B cell (primary cell): Measurements from ENCODE around the gene IGF1R. TPM values are rescaled to one million over a fixed set of nuclear protein-coding genes. Genes with fewer than 3 reads are reported as not detected.
"Not testable (repeated sequence)": the region's sequence is repeated elsewhere in the genome, so short reads cannot be mapped to it uniquely, and the experiment has no call there.

ENCODE experiments used
- ATAC-seq: fragments of 200-7000 bp; cut with Tn5 transposase; one replicate; pipeline ENCODE4 v1.10.0; 2021; ENCODE audit warnings: low read depth, mild to moderate bottlenecking, moderate number of reproducible peaks, moderate library complexity
- CTCF ChIA-PET: fragments of 350-600 bp; sonication (Branson Sonifier 250); formaldehyde crosslinking; loops from one replicate; lab custom pipeline; 2021; ENCODE audit warnings: antibody characterized with exemption, inconsistent platforms; lab: Charles Lee
- POLR2A ChIA-PET: fragments of 350-600 bp; sonication (Branson Sonifier 250); formaldehyde crosslinking; loops from one replicate; lab custom pipeline; 2021; ENCODE audit warnings: antibody characterized with exemption; lab: Charles Lee
- DNase-seq: peaks from one replicate; pipeline ENCODE4 v3.0.0; 2013
- H2AFZ ChIP-seq: 2 replicates; pipeline ENCODE4 v1.6.1; 2012; ENCODE audit warnings: mild to moderate bottlenecking, low read depth, low read length; ENCODE audit not compliant: insufficient read depth, poor library complexity, severe bottlenecking
- H3K27ac ChIP-seq, 2 donors: 1 replicate in 1 of 2; 2 replicates in 1 of 2; pipeline ENCODE4 v1.5.1; 2012 to 2013; ENCODE audit warnings: low read length in 2 of 2, mild to moderate bottlenecking in 2 of 2, moderate library complexity in 1 of 2
- H3K27me3 ChIP-seq, 4 experiments: fragments of 200-600 bp in 1 of 4; sonication (generic) in 1 of 4; replicated peaks in 1 of 4; 1 replicate in 2 of 4; 2 replicates in 2 of 4; pipeline versions ENCODE4 v1.6.1 to v1.7.0; 2013 to 2016; ENCODE audit warnings: low read length in 3 of 4, mild to moderate bottlenecking in 2 of 4, mixed read lengths in 1 of 4, moderate library complexity in 1 of 4; ENCODE audit not compliant: insufficient read depth in 4 of 4, control insufficient read depth in 3 of 4; ENCODE audit errors: control extremely low read depth in 1 of 4
- H3K36me3 ChIP-seq, 2 experiments: replicated peaks in 1 of 2; 1 replicate in 1 of 2; 2 replicates in 1 of 2; pipeline versions ENCODE4 v1.6.1 to v1.7.1; 2013; ENCODE audit warnings: low read length in 1 of 2; ENCODE audit not compliant: insufficient read depth in 2 of 2, control insufficient read depth in 1 of 2; ENCODE audit errors: control extremely low read depth in 1 of 2, extremely low read depth in 1 of 2
- H3K4me1 ChIP-seq, 2 donors: fragments of 200-600 bp in 1 of 2; sonication (generic) in 1 of 2; 1 replicate in 1 of 2; 2 replicates in 1 of 2; pipeline versions ENCODE4 v1.5.1 to v1.6.1; 2013 to 2017; ENCODE audit warnings: low read length in 2 of 2; ENCODE audit not compliant: control insufficient read depth in 2 of 2, insufficient read depth in 2 of 2
- H3K4me2 ChIP-seq: replicated peaks from 2 replicates; pipeline ENCODE3; 2012; ENCODE audit warnings: mild to moderate bottlenecking, low read depth, low read length; ENCODE audit not compliant: poor library complexity, severe bottlenecking
- H3K4me3 ChIP-seq, 5 experiments: fragments of 200-600 bp in 1 of 5; sonication (generic) in 1 of 5; 1 replicate in 3 of 5; 2 replicates in 2 of 5; pipeline versions ENCODE4 v1.5.1 to v1.7.0; 2011 to 2016; ENCODE audit warnings: low read length in 4 of 5, mild to moderate bottlenecking in 4 of 5, low read depth in 2 of 5, control low read depth in 1 of 5, moderate library complexity in 1 of 5; ENCODE audit not compliant: insufficient read depth in 1 of 5; ENCODE audit errors: control extremely low read depth in 1 of 5, extremely low read depth in 1 of 5
- H3K79me2 ChIP-seq: fragments of 200-600 bp; sonication (generic); one replicate; pipeline ENCODE4 v1.6.0; 2016; ENCODE audit warnings: low read length; ENCODE audit not compliant: control insufficient read depth, insufficient read depth
- H3K9ac ChIP-seq: fragments of 200-600 bp; sonication (generic); 2 replicates; pipeline ENCODE4 v1.6.1; 2017; ENCODE audit warnings: mild to moderate bottlenecking, low read length, moderate library complexity
- H3K9me3 ChIP-seq, 3 donors: one replicate each; pipeline versions ENCODE4 v1.6.1 to v1.7.1; 2013; ENCODE audit warnings: low read length in 2 of 3; ENCODE audit not compliant: control insufficient read depth in 2 of 3, insufficient read depth in 1 of 3; ENCODE audit errors: control extremely low read depth in 1 of 3
- H4K20me1 ChIP-seq: 2 replicates; pipeline ENCODE4 v1.6.0; 2012; ENCODE audit warnings: mild to moderate bottlenecking, low read length; ENCODE audit not compliant: insufficient read depth, control insufficient read depth, poor library complexity, severe bottlenecking
- H3K27ac Mint-ChIP-seq: one replicate; pipeline ENCODE4 v1.8.0; 2021; ENCODE audit warnings: mixed read lengths
- H3K27me3 Mint-ChIP-seq: one replicate; pipeline ENCODE4 v1.8.0; 2021; ENCODE audit warnings: mixed read lengths
- H3K4me1 Mint-ChIP-seq: one replicate; pipeline ENCODE4 v1.8.0; 2021; ENCODE audit warnings: mixed read lengths
- H3K4me3 Mint-ChIP-seq: one replicate; pipeline ENCODE4 v1.8.0; 2021; ENCODE audit warnings: mixed read lengths
- H3K9me3 Mint-ChIP-seq: one replicate; pipeline ENCODE4 v1.8.0; 2022; ENCODE audit warnings: mixed read lengths; ENCODE audit not compliant: insufficient read depth
- CTCF ChIP-seq: fragments of 200-600 bp; IDR thresholded peaks from one replicate; pipeline ENCODE4 v1.8.0; 2022; ENCODE audit warnings: antibody characterized with exemption, mild to moderate bottlenecking
- EZH2 ChIP-seq: IDR thresholded peaks from 2 replicates; pipeline ENCODE4 v1.6.1; 2012; ENCODE audit warnings: borderline replicate concordance, low read depth, mild to moderate bottlenecking, moderate library complexity, low read length; ENCODE audit not compliant: insufficient read depth, poor library complexity, severe bottlenecking
- WGBS: methylation state at CpG from one replicate; pipeline ENCODE4 v1.1.5; 2013; ENCODE audit warnings: missing lambda C conversion rate; ENCODE audit not compliant: insufficient coverage; 5-methylcytosine and 5-hydroxymethylcytosine counted together
- intact Hi-C: fragments of 100-400 bp; cut with micrococcal nuclease; formaldehyde crosslinking; loops from one replicate; pipeline ENCODE4 v1.10.0; 2022
- polyA plus RNA-seq: library from polyadenylated mRNA; depleted of rRNA; stranded (reverse); fragments of >200 nt; gene quantifications from 2 replicates; pipeline ENCODE4 v1.2.3, GENCODE V29; 2012
- total RNA-seq, 2 donors: library from RNA; stranded (reverse); fragments of 120-200 nt in 1 of 2; gene quantifications; 1 replicate in 1 of 2; 2 replicates in 1 of 2; pipeline versions ENCODE4 v1.2.3 to v1.2.4, GENCODE V29; 2013 to 2022

IGF1R gene
- total and polyA plus RNA-seq, 2 donors (not counting 1 experiment from before 2014, with no cell fraction given), result 5.4 to 23.1 TPM

GRCh38 chr15:99004998-99005974 is 356.9 kb downstream of the IGF1R start:
- CTCF ChIA-PET, result interaction anchor here (0.6 kb wide), 1 partner anchor 29 kb away, joined by 3 read pairs; no protein-coding TSS in a partner anchor
- DNase-seq, H3K9me3 Mint-ChIP-seq, ATAC-seq, POLR2A ChIA-PET, H4K20me1 ChIP-seq, H3K79me2 ChIP-seq, H3K27ac ChIP-seq, H3K4me2 ChIP-seq, intact Hi-C loops, H3K36me3 ChIP-seq, H3K27me3 ChIP-seq, H3K4me1 ChIP-seq, H3K27ac Mint-ChIP-seq, H3K9ac ChIP-seq, H3K4me1 Mint-ChIP-seq, H3K4me3 ChIP-seq, H2AFZ ChIP-seq, H3K4me3 Mint-ChIP-seq: not testable (repeated sequence)
- WGBS, result 71% methylated on average over 29 of the region's 38 CpGs
- peaks cover 12% of the 10 kb centered on the region for H3K27me3 Mint-ChIP-seq
- H3K9me3 ChIP-seq, result peaks cover 0 to 10% (median 0%) of the 10 kb centered on the region in 3 donors

GRCh38 chr15:99006146-99006545 is 357.8 kb downstream of the IGF1R start:
- ChIA-PET POLR2A (no interaction called here), CTCF (interaction anchor here (0.6 kb wide), 1 partner anchor 28 kb away, joined by 3 read pairs; no protein-coding TSS in a partner anchor)
- no peaks in the 10 kb centered on the region for H3K4me1 ChIP-seq
- H3K79me2 ChIP-seq, result no peaks in the 10 kb centered on the region
- intact Hi-C loops, result no loop called here
- no peak for DNase-seq
- H3K9me3 ChIP-seq, result peaks cover 0 to 10% (median 0%) of the 10 kb centered on the region in 3 donors
- no peak overlapping the region for H3K4me3 ChIP-seq
- no peak overlapping the region for H3K27ac ChIP-seq
- Mint-ChIP-seq H3K9me3 (peaks cover 1% of the 10 kb centered on the region), H3K4me1 (no peaks in the 10 kb centered on the region), H3K27me3 (peaks cover 14% of the 10 kb centered on the region), H3K27ac (no peak overlapping the region), H3K4me3 (no peak overlapping the region)
- no peak overlapping the region for H3K4me2 ChIP-seq
- WGBS, result 69% methylated on average over 7 of the region's 9 CpGs
- no peaks in the 10 kb centered on the region for H3K36me3 ChIP-seq
- H3K27me3 ChIP-seq, result no peaks in the 10 kb centered on the region
- no peak overlapping the region for H2AFZ ChIP-seq
- H4K20me1 ChIP-seq, result no peaks in the 10 kb centered on the region
- H3K9ac ChIP-seq, result no peak overlapping the region
- no peak for ATAC-seq
- no peak for TF ChIP-seq EZH2
- TF ChIP-seq CTCF, result no peak
